Duodenal mucosa (tissue), 2 donors: ENCODE data around the gene COL20A1.

ENCODE experiments used
- H3K27ac ChIP-seq: one replicate; pipeline ENCODE4 v1.7.0; 2013; ENCODE audit warnings: low read depth, low read length
- H3K27me3 ChIP-seq, 2 donors: one replicate each; pipeline ENCODE4 v1.7.0; 2013; ENCODE audit warnings: low read length in 2 of 2, control low read depth in 1 of 2; ENCODE audit not compliant: insufficient read depth in 2 of 2, control insufficient read depth in 1 of 2
- H3K36me3 ChIP-seq, 2 donors: one replicate each; pipeline ENCODE4 v1.7.0; 2013; ENCODE audit warnings: low read length in 2 of 2, control low read depth in 1 of 2; ENCODE audit not compliant: insufficient read depth in 2 of 2, control insufficient read depth in 1 of 2
- H3K4me1 ChIP-seq, 2 donors: one replicate each; pipeline ENCODE4 v1.7.0; 2013; ENCODE audit warnings: low read length in 2 of 2, control low read depth in 1 of 2; ENCODE audit not compliant: insufficient read depth in 2 of 2, control insufficient read depth in 1 of 2
- H3K4me3 ChIP-seq, 2 donors: one replicate each; pipeline ENCODE4 v1.7.0; 2013; ENCODE audit warnings: low read length in 2 of 2, low read depth in 1 of 2
- H3K9ac ChIP-seq, 2 donors: one replicate each; pipeline ENCODE4 v1.7.0; 2013; ENCODE audit warnings: low read length in 2 of 2, low read depth in 1 of 2
- H3K9me3 ChIP-seq, 2 donors: one replicate each; pipeline ENCODE4 v1.7.0; 2013; ENCODE audit warnings: low read length in 2 of 2, control low read depth in 1 of 2; ENCODE audit not compliant: control insufficient read depth in 1 of 2

COL20A1 gene

GRCh38 chr20:63253438-63254231 lies 39.4 kb upstream of the COL20A1 start:
- Histone ChIP-seq H3K27me3 (peaks cover 34 to 41% of the 10 kb centered on the region in 2 donors), H3K36me3 (no peaks in the 10 kb centered on the region), H3K4me3 (no peak overlapping the region), H3K4me1 (no peaks in the 10 kb centered on the region), H3K27ac (no peak overlapping the region), H3K9me3 (no peaks in the 10 kb centered on the region), H3K9ac (no peak overlapping the region)

DNA sequence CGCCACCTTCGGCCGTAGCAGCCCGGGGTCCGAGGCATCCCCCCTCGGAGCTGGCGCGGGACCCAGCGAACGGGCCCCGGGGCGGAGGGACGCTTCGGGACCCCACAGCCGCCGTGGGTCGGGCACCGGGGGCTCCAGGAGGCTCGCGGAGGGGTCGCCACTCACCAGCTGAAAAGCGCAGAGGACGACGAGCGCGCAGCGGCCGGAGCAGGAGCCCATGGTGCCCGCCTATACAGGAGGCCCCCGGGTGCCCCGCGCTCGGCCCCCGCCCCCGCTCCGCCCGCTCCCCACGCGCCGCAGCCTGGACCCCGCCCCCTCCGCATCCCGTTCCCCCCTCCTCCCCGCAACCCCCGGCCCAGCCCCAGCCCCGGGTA lies 38.8 kb upstream of the COL20A1 start, which contains the start of gene NKAIN4:
TSS of gene NKAIN4 (minus strand) at position 232 of the 374 bp plus-strand sequence. CDS start at position 219, 13 bp downstream.
- peaks cover 34 to 45% of the 10 kb centered on the region in 2 donors for H3K27me3 ChIP-seq

DNA sequence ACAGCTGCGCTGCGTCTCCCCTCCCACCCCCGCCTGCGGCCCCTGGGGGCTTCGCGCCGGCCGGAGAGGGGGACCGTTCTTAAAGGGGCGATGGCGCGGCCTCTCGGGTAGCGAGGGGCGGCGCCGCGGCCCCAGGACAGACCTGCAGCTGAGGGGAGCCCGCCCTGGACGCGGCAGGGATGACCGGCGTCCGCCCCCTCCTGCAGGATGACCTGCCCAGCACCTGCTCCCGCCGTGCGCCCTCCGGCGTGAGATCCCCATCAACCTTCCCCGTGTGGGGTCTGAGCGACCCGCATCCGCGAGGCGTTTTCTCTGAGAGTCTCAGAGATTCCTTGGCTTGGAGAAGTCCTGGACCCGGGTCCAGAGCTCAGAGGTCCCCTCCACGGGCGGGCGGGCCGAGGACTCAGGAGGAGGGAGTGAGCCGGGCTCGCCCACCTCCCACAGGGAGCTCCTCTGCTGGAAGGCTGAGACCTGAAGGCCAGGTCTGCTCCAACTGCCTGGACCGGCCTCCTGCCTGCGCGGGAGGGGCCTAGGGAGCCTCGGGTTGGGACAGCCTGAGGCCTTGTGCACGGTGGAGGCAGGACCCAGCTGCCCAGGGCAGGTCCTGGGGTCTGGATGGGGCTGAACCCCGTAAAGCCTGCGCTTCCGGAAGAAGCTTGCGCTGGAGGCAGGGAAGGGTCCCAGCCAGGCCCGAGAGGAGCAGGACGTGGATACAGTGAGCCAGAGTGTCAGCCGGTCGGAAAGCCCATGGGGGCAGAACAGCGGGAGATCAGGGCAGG lies 38.2 kb upstream of the COL20A1 start:
- H3K27ac ChIP-seq: no peak overlapping the region

More for the DNA sequence above, 38.8 kb upstream of the COL20A1 start, which contains the start of gene NKAIN4:
- Histone ChIP-seq H3K4me1 (no peaks in the 10 kb centered on the region), H3K27ac (no peak within 1 kb of the TSS), H3K9ac (no peak within 1 kb of the TSS), H3K9me3 (no peaks in the 10 kb centered on the region), H3K4me3 (no peak within 1 kb of the TSS), H3K36me3 (no peaks in the 10 kb centered on the region)

GRCh38 chr20:63255931-63256704 lies 36.9 kb upstream of the COL20A1 start:
- Histone ChIP-seq H3K27me3 (peaks cover 34 to 49% of the 10 kb centered on the region in 2 donors), H3K4me1 (no peaks in the 10 kb centered on the region), H3K27ac (no peak overlapping the region), H3K9ac (no peak overlapping the region), H3K9me3 (no peaks in the 10 kb centered on the region), H3K36me3 (no peaks in the 10 kb centered on the region), H3K4me3 (no peak overlapping the region)

More for the DNA sequence above, 38.2 kb upstream of the COL20A1 start:
- H3K27me3 ChIP-seq: peaks cover 34 to 49% of the 10 kb centered on the region in 2 donors
- no peaks in the 10 kb centered on the region for H3K4me1 ChIP-seq
- H3K36me3 ChIP-seq: no peaks in the 10 kb centered on the region
- H3K9me3 ChIP-seq: no peaks in the 10 kb centered on the region
- no peak overlapping the region for H3K4me3 ChIP-seq
- H3K9ac ChIP-seq: no peak overlapping the region

- Histone ChIP-seq H3K27me3 (peaks cover 32 to 53% of the 10 kb centered on the region in 2 donors), H3K9me3 (no peaks in the 10 kb centered on the region), H3K4me1 (no peaks in the 10 kb centered on the region), H3K4me3 (no peak overlapping the region), H3K27ac (no peak overlapping the region), H3K9ac (no peak overlapping the region), H3K36me3 (no peaks in the 10 kb centered on the region)
Observed at GRCh38 chr20:63256954-63257353, 36.0 kb upstream of the COL20A1 start.

GRCh38 chr20:63257629-63258028 lies 35.4 kb upstream of the COL20A1 start:
- Histone ChIP-seq H3K4me3 (no peak overlapping the region), H3K36me3 (no peaks in the 10 kb centered on the region), H3K4me1 (no peaks in the 10 kb centered on the region), H3K27ac (no peak overlapping the region), H3K27me3 (peaks cover 26 to 52% of the 10 kb centered on the region in 2 donors), H3K9me3 (no peaks in the 10 kb centered on the region), H3K9ac (no peak overlapping the region)

- Histone ChIP-seq H3K9ac (no peak overlapping the region), H3K27me3 (peaks cover 17 to 44% of the 10 kb centered on the region in 2 donors), H3K4me3 (no peak overlapping the region)
Observed at GRCh38 chr20:63258781-63259180, 34.2 kb upstream of the COL20A1 start.

DNA sequence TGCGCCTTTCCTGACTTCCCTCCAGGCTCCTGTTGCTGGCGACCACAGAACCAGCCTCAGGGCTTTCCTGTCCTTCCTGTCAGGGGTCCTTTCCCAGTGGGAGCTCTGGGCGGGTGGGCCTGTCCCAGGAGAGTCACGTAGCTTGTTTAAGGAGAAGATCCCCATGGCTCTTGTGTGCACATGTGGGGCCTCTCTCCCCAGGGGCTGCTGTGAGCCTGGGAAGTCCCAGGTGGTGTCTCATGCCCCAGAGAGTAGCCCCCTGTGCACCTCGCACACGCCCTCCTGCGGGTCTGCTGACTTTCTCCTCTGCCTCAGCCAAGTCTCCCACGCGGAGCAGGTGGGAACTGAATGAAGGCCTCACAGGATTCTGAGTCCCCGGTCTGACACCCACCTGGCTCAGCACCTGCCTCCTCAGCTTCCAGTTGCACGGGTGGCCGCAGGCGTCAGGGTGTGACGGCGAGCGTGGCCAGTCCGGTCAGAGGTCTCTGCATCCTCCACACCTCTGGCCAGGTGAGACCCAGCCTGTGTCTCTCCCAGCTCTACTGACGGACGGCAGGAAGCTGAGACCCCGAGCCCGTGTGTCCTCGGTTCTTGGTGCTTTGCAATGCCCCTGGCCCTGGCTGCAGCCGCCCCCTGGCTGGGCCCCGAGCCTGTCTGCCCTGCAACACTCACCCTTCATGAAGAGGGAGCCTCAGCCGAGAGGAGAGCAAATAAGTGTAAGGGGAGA lies 33.1 kb upstream of the COL20A1 start:
- no peak overlapping the region for H3K9ac ChIP-seq
- no peaks in the 10 kb centered on the region for H3K9me3 ChIP-seq
- H3K27ac ChIP-seq: no peak overlapping the region
- H3K4me3 ChIP-seq: no peak overlapping the region
- no peaks in the 10 kb centered on the region for H3K36me3 ChIP-seq
- no peaks in the 10 kb centered on the region for H3K4me1 ChIP-seq
- peaks cover 13 to 41% of the 10 kb centered on the region in 2 donors for H3K27me3 ChIP-seq

More at GRCh38 chr20:63258781-63259180, 34.2 kb upstream of the COL20A1 start:
- H3K36me3 ChIP-seq: no peaks in the 10 kb centered on the region
- H3K9me3 ChIP-seq: no peaks in the 10 kb centered on the region
- H3K4me1 ChIP-seq: no peaks in the 10 kb centered on the region
- no peak overlapping the region for H3K27ac ChIP-seq

GRCh38 chr20:63260521-63260920 lies 32.5 kb upstream of the COL20A1 start:
- peaks cover 7 to 35% of the 10 kb centered on the region in 2 donors for H3K27me3 ChIP-seq
- H3K27ac ChIP-seq: no peak overlapping the region
- no peaks in the 10 kb centered on the region for H3K4me1 ChIP-seq
- no peak overlapping the region for H3K4me3 ChIP-seq
- no peaks in the 10 kb centered on the region for H3K9me3 ChIP-seq
- no peak overlapping the region for H3K9ac ChIP-seq
- H3K36me3 ChIP-seq: no peaks in the 10 kb centered on the region
